Measurements from ENCODE around the gene WLS.

WLS gene

DNA sequence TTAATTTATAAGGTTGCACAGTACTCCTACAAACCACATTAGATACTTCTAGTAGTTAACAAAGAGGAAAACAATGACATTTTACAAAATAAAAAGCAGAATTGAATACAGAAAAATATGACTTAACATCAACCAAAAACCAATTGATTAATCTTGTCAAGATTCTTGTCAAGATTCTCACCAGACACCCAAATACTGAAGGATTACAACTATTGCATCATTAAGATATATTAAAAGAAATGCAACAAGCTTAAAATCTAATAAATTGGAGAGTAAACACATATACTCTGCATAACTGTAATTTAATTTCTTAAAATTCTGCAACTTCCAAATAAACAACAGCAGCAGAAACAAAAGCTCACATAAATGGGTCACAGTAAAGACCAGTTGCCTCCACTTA, 4.7 kb downstream of the WLS start:
- DNase-seq: no peak

DNA sequence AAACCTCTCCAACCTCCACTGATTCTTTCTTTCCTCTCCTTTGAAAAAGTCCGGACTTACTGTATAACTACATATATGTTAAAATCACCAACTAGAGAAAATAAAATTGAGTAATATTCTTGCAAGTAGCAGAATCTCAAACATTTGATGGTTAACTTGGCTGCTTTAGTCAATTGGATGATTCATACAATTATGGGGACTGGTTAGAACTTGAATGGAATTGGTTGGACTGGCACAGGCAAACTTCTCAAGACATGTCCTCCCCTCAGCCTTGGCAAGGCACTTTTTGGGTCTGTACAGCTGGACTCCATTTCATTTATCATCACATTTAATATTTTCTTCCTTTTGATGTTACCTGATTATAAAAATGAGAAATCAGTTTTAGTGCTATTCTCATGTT, 6.5 kb downstream of the WLS start:
- no peak for DNase-seq

DNA sequence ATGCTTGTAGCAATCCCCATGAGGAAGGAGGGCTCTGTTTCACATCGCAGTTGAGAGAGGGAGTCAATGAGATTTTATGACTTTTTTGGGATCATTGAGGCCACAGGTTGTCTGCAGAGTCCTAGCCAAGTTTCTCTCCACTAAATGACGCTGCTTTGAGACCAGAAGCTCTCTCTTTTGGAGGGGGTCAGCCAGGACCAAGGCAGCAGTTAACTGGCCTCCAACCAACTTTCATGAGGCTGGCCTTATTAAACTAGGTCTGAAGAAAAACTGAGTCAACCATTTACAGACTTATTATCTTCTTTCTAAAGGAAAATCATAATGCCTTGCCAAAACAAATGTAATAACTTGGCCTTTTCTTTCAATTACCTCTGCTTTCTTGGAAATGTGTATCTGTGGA, 8.6 kb downstream of the WLS start:
- DNase-seq: no peak

DNA sequence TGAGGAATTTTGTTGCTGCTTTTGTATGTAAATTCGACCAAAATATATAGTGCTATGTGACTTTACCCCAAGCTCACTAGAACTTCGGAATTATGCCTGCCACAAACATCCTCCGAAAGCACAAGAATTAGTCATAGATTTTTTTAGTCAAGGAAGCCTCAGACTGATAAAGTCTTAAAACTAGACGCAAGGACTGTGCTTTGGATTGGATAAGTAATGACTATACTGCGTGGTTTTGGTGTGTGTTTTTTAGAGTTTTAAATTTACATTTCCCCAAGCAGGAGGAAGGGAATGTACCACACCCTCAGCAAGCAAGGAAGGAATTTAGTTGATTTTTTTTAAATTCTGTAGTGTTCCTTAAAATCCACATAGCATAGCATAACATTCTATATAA, 10.3 kb downstream of the WLS start:
- DNase-seq: no peak

DNA sequence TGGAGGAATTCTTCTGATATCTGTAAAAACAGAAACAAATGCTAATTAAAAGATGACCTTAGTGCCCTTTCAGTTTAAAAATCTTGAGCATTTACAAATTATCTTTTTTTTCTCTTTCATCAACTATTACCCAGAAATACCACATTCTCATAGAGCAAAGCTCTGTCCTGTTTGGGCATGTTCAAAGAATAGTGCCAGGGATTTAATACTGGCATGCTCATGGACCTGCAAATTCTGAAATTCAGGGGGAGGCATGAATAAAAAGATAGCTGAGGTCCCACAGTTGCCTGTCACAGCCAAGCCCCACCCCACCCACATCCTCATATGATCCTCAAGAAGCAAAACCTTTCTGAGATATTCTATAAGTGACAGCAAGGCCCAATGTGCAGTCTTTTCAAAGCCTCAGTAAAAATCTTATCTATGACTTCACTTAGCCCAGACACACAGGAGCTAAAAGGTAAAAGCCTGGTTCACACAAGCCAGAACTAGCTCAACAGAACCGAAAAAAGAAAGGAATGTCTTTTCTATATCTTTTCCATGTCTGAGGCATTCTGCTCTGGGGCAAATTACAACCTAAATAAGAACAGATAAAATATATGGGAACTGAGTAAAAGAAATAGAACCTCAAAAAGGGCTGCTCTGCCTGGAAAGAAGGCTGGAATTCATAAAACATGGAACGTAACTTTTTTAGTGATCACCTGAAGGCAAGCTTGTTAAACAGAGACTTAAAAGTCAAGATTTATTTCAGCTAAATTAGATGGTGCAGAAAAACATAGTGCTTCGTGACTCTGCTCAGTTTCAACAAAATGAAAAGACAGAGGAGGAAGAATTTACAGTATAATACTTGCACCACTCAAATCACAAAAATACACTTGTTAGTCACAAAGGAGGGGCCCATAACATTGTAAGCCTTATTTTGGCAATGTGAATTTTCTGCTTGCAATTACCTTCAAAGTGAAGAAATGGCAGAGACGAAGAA, 11.0 kb downstream of the WLS start:
- DNase-seq: no peak

DNA sequence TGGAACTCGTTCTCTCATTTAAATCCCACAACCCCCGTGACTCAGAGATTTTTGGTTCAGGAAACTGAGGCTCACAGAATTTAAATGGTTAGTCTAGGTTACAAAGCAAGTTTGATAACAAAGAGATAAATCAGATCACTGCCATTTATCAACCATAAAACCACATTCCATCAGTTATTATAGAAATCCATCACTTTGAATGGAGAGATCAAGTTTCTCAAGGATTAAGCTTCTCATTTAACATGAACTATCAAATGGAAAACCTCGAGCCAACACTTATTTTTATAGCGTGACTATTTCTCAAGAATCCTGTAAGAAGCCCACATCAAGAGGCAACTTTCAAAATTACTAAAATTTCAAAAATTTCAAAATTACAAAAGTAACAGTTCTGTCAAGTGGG, 11.9 kb downstream of the WLS start:
- DNase-seq: no peak

DNA sequence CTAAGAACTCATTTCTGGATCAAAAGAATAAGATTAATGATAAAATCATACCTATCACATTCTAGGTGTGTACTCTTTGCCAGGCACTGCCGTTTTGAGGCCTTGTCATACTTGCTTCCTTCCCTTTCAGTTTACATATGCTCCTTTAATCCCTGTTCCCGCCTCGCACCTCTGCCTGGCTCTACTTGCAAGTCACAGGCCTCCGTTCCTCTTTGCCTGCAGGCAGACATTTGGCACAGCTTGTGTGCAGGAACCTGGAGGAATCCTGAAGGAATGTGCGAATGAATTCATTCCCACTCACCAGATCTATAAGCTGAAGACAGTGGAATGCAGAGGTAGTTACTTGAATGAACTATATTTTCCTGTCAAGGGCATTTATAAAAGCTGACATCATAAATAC, 13.8 kb downstream of the WLS start:
- DNase-seq: no peak

DNA sequence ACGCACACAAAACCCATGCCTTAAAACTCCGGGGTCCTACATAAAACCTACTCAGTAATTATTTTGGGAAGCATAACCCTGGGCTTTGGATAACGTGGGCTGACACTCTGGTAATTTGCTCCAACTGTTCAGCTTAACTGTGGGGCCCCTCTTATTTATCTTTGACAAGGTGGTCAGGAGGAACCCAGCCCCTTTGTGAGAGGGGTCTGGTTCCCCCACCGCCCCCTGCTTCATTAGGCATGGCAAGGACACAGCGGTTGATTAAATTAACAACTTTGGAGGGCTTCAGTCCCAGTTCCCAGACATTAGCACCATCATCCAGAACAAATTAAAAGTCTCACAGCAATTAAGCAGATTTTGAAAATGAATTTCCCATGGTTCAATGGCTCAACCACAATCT, 14.7 kb downstream of the WLS start:
- DNase-seq: no peak

DNA sequence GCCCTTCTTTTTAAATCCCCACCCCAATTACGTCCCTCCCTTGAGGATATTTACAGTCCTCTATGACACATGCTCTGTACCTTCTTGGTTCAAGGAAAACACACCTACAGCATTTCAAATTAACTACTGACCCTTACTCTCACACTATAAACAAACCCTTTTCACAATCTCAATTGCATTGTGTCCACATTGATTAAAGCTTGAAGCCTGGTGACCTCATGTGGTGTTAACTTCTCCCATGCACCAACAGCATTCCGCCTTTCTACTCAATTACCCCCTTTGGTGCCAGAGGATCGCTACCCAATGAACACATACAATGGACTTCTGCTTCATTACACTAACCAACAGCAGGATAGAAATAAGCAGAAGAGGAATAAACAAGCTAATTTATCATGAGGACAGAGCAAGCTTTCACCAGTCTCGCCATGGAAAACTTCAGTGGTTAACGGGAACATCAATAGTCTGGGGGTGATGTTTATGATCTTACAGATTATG, 15.2 kb downstream of the WLS start:
- no peak for DNase-seq

DNA sequence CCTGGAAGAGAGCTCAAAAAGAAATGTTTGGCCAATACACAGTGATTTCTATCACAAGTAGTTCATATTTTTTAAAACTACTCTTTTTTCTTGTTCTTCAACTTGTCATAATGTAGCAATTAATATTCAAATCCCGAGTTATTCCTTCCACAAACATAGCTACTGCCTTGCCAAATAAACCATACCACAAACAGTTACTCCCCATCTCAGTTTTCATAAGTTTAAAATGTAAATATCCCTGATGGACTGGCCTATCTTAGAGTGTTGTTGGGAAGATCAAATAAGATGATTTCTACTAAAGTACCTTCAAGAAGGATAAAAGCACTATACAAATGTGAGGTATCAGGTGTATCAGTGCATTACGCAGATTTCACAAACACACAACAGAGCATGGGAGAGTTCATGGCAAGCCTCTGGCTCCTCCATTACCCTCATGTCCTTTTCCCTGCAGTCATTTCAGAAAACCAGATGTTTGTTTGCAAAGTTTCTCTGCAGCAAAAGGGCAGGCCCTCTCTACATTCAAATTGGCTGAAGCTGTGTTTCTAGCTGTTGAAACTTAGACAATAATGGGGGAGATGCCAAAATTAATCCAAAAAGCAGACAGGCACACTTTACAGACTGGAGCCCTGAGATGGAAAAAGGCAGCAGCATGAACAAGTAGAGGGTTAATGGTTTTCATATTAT, 16.1 kb downstream of the WLS start:
- DNase-seq: no peak

DNA sequence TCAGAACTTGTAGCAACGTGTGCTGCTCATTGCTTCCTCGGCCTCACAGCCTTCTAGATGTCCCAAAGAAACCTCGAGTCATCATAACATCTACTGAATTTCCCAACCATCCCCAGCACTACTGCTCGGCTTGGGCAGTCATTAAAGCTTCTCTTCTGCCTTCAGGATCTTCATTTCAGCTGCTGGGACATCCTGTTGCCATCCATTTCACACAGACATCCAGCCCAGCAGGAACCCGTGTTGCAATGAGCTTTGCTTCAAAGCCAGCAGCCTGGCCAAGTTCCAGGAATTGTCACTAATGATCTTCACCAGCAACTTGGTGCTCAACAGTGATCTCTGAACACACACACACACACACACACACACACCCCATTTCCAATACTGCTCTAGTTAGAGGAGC, 18.5 kb downstream of the WLS start:
- peak; percentile 43 to 58 for DNase-seq

DNA sequence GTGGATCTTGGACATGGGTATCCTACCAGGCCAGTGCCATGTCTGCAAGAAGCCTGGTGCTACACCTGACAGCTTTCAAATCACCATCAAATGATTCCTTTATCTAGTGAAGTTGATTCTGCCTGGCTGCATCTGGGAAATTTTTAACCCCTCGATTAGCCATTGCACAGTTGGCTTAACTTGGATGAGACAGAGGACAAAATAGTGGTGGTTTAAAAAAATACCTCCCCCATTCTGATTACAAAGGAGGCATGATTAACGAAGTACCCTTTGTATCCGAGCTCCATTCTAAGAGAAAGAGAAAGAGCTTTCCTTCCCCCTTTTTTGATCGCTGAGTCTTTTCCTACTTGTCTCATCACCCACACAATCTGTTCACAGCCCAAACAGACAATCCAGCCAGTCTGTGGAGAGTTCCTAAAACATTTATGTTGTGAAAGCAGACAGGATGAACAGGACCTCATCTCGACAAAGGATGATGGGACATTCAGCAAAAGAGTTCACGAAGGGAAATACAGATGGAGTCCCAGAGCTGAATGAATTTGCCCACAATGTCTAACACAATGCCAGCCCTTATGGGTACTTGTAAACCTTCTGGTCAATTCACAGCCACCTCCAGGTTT, 20.5 kb downstream of the WLS start:
- no peak for DNase-seq

DNA sequence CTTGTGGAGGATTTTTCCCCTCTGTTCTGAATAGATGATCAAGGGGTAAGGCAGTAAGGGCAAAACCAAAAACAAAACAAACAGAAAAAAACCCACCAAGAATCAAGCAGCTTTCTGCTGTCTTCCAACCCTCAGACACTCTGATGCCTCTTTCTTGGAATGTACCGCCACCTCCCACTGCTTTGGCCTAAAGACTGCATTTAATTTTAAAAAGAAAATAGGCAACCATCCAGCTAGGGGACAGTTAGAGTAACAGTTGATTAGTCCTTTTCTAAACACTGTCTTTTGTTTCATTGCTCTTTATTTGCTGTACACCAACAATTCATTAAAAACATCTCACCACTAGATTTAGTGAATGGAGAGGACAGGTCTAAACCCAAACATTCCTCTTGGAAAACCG, 21.5 kb downstream of the WLS start:
- no peak for DNase-seq

DNA sequence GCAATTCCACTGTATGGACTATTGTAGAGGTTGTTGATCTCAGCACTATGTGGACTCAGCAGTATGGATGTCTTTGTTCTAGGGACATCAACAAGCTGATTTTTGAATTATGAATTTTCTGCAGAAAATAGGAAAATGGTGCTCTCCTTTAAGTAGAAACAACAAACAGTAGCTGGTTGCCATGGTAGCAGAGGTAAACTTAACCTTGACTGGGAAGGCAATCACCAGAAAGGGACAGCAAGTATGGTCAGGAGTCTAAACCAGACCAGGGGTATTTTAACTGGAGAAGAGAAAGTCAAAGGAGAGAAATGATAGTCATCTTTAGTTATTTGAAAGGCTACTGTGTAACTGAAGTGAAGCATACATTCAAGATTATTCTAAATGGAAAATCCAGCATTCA, 22.3 kb downstream of the WLS start:
- no peak for DNase-seq

DNA sequence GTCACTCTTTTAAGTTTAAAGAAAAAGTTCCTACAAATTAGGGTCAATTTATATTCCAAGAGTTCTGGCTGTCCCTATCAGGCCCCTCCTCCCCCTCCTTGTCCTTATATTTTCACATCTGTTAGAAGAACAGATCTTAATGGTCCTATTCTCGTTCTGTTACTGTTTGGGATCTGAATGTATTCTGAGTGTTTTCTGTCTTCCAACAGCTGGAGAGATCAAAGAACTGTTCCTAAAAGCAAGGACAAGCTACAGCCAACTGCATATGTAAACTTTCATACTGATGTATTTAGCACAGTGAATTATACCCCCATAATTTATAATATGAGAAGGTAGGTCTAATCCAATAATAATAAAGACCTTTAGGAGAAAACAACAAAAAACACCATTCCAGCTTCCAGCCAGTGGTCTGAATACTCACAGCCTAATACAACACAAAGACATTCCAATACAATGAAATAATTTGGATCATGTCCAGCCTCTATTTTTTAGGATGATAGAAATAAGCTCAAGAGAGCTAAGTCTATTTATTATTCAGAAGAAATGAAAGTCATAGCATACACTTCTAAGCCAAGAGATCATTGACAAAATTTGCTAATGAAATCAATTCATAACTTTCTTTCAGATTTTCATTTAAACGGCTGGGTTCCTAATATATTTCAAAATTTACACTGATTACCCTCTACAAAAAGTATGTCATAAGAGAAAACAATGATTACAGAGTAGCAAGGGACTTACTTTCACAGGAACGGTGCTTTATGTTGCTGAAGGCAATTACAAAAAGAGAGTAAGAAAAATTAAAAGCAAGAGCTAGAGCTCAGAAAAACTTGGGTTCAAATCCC, 25.3 kb downstream of the WLS start:
- no peak for DNase-seq

DNA sequence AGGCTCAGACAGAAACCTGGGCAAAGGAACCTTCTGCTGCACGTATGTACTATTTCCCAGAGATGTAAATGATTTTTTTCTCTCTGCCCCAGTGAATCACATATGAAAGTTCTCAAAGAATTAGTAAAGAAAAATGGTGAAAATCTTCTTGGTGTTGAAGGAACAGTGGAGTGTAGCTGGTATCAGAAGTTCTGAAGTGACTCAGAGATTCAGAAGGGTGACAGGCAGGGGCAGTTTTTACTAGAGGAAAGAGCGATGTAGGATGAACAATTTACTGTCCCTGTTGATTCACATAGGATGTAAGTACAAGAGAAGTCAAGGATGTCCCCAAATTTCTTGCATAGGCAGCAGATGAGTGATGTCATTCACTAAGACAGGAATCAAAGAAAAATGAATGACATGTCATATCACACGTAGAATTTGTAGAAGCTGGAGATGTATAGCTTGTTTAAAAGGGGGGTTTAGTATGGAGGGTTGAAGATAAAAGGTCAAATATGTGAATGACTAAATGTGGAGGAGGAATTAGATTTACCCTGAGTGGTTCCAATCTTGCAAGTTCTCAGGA, 26.4 kb downstream of the WLS start:
- no peak for DNase-seq

DNA sequence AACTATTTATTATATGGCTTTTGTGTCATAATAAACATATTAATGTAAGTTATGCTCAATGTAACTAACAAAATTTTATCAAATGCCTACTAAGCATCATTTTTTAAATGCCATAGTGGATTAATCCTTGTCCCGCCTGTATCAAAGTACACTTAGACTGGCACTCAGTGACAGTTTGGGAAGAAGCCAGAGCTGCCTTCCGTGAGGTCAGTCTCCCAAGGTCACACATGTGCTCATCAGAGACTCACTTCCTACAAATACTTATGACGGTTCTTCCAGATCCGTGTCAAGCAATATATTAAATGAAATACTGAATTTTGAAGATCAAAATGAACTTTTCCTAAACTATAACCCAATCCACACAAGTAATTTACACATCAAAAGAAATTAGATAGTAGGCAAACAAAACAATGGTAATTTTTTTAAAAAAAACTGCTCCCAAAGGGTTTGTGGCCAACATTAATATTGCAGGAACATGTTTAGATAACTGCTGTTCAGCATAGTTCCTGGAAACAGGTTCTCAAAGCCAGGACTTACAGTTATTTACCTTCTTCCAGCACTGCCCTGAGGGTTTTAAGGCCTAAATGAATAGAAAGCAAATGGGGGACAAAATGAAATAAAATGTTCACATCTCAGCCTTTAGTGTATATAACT, 27.2 kb downstream of the WLS start:
- DNase-seq: no peak

DNA sequence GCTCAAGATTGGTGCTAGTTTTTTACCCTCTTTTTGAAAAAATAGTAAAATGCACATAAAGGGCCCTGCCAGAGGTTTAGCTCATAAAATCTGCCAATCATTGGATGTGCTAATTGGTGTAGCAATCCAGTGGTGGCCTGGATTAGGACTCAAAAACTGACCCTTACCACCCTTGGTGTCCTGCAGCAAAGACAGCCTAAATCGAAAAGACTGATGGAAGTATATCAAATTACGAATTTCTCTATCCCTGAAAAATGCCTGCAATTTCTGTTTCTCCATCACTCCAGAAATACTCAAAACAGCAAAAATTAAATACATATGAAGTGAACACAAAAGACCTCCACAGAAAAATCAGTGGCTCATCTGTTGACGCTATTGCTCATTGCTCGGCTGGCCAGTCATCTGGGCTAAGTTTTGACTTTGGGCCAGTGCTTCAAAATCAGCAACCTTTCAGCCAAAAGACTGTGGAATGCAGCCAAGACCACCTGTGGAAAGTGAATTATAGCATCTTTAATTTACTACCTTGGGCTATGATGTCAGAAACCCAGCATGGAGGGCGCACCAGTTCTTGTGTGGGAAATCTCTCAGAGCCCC, 30.0 kb downstream of the WLS start:
- no peak for DNase-seq

DNA sequence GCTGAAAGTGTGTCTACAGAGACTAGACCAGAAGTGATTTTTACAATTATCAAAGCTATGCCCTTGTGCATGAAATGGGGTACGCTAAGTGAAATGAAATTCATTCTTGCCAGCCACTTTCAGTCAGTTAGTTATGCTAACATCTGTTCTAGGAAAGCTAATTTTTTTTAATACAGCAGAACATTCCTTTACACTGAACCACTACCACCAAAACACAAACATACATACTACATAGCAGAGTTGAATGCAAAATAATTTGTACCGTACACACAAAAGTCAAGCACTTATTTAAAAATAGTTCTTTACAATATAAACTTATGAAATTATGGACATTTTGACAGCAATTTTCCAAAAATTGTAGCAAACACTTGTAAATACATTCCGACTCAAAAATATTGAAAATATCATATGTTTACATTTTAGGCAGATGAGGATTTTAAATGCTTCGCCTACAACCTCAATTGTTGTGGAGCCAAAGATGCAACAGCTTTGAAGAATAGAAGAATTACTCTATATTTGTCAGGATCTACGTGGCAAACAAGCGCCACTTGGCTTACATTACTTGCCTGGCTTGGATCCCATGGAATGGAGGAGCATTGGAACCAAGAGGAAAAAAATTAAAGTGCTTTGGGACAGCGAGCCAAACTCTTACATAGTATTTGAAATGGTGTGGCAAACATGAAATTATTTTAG, 30.6 kb downstream of the WLS start:
- DNase-seq: no peak

DNA sequence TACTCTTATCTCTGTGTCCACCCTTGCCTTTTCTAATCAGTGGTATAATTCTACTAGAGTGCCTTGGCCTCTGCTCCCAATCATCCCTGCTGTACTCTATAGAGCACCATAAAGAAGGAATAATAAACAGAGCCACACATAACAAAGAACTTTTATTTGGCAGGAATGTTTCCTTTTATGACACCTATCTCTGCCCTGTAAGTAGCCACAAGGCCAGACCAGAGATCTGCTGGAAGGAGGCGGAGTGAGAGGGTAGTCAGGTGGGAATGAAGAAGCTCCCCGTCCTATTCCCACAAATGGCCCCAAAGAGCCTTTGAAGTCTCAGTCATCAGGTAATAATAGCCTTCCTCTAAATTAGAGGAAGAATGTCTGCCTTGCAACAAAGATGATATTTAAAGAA, 32.7 kb downstream of the WLS start:
- DNase-seq: no peak

DNA sequence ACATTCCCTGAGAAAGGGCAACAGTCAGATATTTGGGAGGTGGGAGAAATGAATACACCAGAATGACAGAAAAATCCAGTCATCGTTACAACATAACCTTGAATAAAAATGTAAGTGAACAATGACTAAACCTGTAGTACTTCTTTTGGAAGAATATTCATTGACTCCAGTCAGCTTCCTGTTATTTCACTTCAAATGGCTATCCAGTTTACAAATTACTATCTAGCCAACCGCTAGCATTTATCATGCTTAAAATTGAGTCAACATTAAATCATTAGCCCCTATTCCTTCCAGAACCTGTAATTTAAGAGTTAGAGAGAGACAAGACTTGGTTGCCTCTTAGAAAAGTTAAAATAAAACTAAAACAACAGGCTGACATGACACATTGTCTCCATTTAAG, 33.6 kb downstream of the WLS start:
- DNase-seq: no peak

Data from Kasumi-1 (cell line).